Measurements from ENCODE around the gene ARAP2. TPM values are rescaled to one million over a fixed set of nuclear protein-coding genes. Genes with fewer than 3 reads are reported as not detected.

Gene ARAP2
- total and polyA plus RNA-seq, 9 of the 15 experiments (the other 6 are each of a cell fraction or from before 2014, with no cell fraction given): 0.03 to 0.35 (median 0.11) TPM; not detected in 4

- in situ Hi-C loops (cut with MboI): no loop called here
- H3K9ac ChIP-seq (ENCODE audit: insufficient read depth in 1 of 2, low read depth in 2 of 2, low read length in 2 of 2): no peak overlapping the region
- ATAC-seq: no peak
- FAIRE-seq: no peak
- no peak for DNase-seq (ENCODE audit: extremely low read depth in 1 of 4, low spot score in 3 of 4)
- no peaks in the 10 kb centered on the region for H3K9me3 ChIP-seq (replicated peaks; ENCODE audit: control insufficient read depth, insufficient read depth, low read depth, low read length)
- ChIA-PET POLR2A (no interaction called here), CTCF (ENCODE audit: low intra/inter-chr PET ratio) (no interaction called here)
- H3K36me3 ChIP-seq (ENCODE audit: control insufficient read depth, insufficient read depth, low read length): no peaks in the 10 kb centered on the region
- no peaks in the 10 kb centered on the region for H3K27me3 ChIP-seq (ENCODE audit: control insufficient read depth in 2 of 2, insufficient read depth in 2 of 2, low read length in 2 of 2)
- no peak overlapping the region for H3K27ac ChIP-seq (ENCODE audit: extremely low read depth, low read depth, low read length)
- H3K79me2 ChIP-seq (ENCODE audit: control insufficient read depth, insufficient read depth, low read length): no peaks in the 10 kb centered on the region
- no peaks in the 10 kb centered on the region for H4K20me1 ChIP-seq (replicated peaks; ENCODE audit: control insufficient read depth, insufficient read depth, low read length)
- no peak overlapping the region for H3K4me3 ChIP-seq
- WGBS (ENCODE audit: insufficient coverage, low coverage, missing lambda C conversion rate): 4% methylated on average over 9 of the region's 9 CpGs
- no peaks in the 10 kb centered on the region for H3K4me1 ChIP-seq (replicated peaks in 1 of 2; ENCODE audit: control insufficient read depth in 2 of 2, insufficient read depth in 2 of 2, low read length in 2 of 2)
- H3K9me1 ChIP-seq (ENCODE audit: control insufficient read depth, insufficient read depth, low read length): no peaks in the 10 kb centered on the region
- intact Hi-C loops (cut with micrococcal nuclease): no loop called here
- H2AFZ ChIP-seq (ENCODE audit: low read depth, low read length): no peak overlapping the region
- no peak overlapping the region for H3K4me2 ChIP-seq (ENCODE audit: insufficient read depth, low read length)
- BruUV-seq (replicated peaks): no TSS peak
- TF ChIP-seq, protein P1, sequence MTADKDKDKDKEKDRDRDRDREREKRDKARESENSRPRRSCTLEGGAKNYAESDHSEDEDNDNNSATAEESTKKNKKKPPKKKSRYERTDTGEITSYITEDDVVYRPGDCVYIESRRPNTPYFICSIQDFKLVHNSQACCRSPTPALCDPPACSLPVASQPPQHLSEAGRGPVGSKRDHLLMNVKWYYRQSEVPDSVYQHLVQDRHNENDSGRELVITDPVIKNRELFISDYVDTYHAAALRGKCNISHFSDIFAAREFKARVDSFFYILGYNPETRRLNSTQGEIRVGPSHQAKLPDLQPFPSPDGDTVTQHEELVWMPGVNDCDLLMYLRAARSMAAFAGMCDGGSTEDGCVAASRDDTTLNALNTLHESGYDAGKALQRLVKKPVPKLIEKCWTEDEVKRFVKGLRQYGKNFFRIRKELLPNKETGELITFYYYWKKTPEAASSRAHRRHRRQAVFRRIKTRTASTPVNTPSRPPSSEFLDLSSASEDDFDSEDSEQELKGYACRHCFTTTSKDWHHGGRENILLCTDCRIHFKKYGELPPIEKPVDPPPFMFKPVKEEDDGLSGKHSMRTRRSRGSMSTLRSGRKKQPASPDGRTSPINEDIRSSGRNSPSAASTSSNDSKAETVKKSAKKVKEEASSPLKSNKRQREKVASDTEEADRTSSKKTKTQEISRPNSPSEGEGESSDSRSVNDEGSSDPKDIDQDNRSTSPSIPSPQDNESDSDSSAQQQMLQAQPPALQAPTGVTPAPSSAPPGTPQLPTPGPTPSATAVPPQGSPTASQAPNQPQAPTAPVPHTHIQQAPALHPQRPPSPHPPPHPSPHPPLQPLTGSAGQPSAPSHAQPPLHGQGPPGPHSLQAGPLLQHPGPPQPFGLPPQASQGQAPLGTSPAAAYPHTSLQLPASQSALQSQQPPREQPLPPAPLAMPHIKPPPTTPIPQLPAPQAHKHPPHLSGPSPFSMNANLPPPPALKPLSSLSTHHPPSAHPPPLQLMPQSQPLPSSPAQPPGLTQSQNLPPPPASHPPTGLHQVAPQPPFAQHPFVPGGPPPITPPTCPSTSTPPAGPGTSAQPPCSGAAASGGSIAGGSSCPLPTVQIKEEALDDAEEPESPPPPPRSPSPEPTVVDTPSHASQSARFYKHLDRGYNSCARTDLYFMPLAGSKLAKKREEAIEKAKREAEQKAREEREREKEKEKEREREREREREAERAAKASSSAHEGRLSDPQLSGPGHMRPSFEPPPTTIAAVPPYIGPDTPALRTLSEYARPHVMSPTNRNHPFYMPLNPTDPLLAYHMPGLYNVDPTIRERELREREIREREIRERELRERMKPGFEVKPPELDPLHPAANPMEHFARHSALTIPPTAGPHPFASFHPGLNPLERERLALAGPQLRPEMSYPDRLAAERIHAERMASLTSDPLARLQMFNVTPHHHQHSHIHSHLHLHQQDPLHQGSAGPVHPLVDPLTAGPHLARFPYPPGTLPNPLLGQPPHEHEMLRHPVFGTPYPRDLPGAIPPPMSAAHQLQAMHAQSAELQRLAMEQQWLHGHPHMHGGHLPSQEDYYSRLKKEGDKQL (CRISPR knock-in tag; IDR thresholded peaks at IDR 0.05; ENCODE audit: borderline replicate concordance): no peak
- TF ChIP-seq CHD2 (IDR thresholded peaks at IDR 0.05; ENCODE audit: low read depth, low read length) (no peak), ZNF584 (CRISPR knock-in tag; IDR thresholded peaks at IDR 0.05; ENCODE audit: low read depth) (no peak), ZNF780A (CRISPR knock-in tag; IDR thresholded peaks at IDR 0.05) (no peak), NEUROD1 (IDR thresholded peaks at IDR 0.05; ENCODE audit: borderline replicate concordance, low read depth, low read length, partially characterized antibody) (no peak), USF2 (CRISPR knock-in tag; IDR thresholded peaks at IDR 0.05) (no peak), TRIM28 (IDR thresholded peaks at IDR 0.05) (no peak), RNF2 (IDR thresholded peaks at IDR 0.05) (no peak), MCM7 (IDR thresholded peaks at IDR 0.05) (no peak), E2F5 (CRISPR knock-in tag; IDR thresholded peaks at IDR 0.05) (no peak), GABPB2 (CRISPR knock-in tag; conservative IDR thresholded peaks at IDR 0.05) (no peak), RCOR1 (IDR thresholded peaks at IDR 0.05; ENCODE audit: borderline replicate concordance in 1 of 2, low read depth in 2 of 2, low read length in 2 of 2) (no peak)
- TF ChIP-seq, protein P2, sequence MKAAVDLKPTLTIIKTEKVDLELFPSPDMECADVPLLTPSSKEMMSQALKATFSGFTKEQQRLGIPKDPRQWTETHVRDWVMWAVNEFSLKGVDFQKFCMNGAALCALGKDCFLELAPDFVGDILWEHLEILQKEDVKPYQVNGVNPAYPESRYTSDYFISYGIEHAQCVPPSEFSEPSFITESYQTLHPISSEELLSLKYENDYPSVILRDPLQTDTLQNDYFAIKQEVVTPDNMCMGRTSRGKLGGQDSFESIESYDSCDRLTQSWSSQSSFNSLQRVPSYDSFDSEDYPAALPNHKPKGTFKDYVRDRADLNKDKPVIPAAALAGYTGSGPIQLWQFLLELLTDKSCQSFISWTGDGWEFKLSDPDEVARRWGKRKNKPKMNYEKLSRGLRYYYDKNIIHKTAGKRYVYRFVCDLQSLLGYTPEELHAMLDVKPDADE (conservative IDR thresholded peaks at IDR 0.05; ENCODE audit: control insufficient read depth, low read depth, low read length): no peak
These were observed 36.3 kb downstream of the ARAP2 start for GRCh38 chr4:36207831-36208520.
